Fibroblast of mammary gland (primary cell): ENCODE measurements around the gene TTC39C.

Experiments used
- DNase-seq: peaks from one replicate; pipeline ENCODE4 v3.0.0-alpha.2; 2010; ENCODE audit warnings: low read depth
- H3K4me3 ChIP-seq: 2 replicates; pipeline ENCODE4 v1.5.1; 2011; ENCODE audit warnings: low read depth, mild to moderate bottlenecking, low read length, moderate library complexity; ENCODE audit not compliant: control insufficient read depth
- TF ChIP-seq, protein P1 (sequence below): conservative IDR thresholded peaks from 2 replicates; pipeline ENCODE4 v1.5.1; 2011; ENCODE audit warnings: low read depth, low read length, inconsistent platforms; ENCODE audit not compliant: control insufficient read depth, insufficient read depth

The TTC39C gene

DNA sequence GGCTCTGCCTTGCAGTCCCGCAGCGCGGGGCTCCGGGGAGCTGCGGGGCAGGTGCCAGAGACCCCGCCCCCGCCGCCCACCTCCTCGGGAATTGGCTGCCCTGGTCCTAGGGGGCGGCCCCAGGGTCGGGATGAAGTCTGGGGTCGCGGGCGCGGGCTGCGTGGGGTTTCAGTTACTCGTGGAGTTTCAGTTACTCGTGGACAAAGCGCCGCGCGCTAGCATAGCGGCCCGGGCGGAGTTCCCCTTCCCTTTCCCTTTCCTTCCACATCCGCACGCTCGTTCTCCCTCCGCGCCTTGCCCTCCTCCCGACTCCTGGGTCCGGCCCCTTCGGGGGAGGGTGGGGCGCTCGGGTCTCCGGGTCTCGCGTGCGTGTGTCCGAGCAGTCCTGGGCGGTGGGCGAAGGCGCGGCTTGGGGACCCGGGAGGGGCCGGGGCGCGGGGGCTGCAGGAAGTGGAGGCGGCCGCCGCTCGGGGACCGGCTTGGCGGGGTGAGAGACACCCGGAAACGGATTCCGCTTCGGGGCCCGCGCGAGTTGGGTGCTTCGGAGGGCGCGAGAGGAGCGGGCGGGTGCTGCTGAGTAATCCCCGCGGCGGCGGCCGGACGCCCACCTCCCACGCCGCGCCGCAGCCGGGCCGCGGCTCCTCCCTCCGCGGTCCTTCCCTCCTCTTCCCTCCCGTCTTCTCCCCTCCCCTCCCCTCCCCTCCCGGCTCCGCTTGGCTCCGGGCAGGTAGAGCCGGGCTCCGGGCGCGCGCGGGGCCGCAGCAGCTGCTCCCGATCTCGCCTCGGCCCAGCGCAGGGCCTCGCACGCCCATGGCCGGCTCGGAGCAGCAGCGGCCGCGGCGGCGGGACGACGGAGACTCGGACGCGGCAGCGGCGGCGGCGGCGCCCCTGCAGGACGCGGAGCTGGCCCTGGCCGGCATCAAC lies at the start of gene TTC39C:
TSS of gene TTC39C (plus strand) at position 693 of the 924 bp plus-strand sequence. CDS start at position 811, 118 bp downstream.
- peak within 1 kb of the TSS; percentile 66 for H3K4me3 ChIP-seq
- TF ChIP-seq, protein P1, sequence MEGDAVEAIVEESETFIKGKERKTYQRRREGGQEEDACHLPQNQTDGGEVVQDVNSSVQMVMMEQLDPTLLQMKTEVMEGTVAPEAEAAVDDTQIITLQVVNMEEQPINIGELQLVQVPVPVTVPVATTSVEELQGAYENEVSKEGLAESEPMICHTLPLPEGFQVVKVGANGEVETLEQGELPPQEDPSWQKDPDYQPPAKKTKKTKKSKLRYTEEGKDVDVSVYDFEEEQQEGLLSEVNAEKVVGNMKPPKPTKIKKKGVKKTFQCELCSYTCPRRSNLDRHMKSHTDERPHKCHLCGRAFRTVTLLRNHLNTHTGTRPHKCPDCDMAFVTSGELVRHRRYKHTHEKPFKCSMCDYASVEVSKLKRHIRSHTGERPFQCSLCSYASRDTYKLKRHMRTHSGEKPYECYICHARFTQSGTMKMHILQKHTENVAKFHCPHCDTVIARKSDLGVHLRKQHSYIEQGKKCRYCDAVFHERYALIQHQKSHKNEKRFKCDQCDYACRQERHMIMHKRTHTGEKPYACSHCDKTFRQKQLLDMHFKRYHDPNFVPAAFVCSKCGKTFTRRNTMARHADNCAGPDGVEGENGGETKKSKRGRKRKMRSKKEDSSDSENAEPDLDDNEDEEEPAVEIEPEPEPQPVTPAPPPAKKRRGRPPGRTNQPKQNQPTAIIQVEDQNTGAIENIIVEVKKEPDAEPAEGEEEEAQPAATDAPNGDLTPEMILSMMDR, result no peak
- peak; percentile 68 for DNase-seq

DNA sequence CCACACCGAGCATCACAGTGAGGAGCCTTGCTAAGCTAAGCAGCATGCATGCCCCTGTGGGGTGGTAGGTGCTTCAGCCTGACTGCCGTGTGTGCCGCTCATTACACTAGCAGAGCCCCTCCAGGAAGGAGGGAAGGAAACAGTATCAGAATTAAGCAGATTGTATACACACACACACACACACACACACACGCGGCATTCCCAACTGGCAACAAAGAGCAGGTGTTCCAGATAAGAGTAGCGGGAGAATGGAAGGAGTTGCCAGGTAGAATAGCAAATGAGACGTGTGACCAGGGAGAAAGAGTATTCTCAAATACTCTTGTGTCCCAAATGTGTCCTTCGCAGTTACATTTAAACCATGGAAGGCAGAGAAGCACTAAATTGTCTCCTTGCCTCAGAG lies 47.6 kb upstream of the TTC39C start:
- no peak overlapping the region for H3K4me3 ChIP-seq
- TF ChIP-seq, protein P1, result no peak
- no peak for DNase-seq

DNA sequence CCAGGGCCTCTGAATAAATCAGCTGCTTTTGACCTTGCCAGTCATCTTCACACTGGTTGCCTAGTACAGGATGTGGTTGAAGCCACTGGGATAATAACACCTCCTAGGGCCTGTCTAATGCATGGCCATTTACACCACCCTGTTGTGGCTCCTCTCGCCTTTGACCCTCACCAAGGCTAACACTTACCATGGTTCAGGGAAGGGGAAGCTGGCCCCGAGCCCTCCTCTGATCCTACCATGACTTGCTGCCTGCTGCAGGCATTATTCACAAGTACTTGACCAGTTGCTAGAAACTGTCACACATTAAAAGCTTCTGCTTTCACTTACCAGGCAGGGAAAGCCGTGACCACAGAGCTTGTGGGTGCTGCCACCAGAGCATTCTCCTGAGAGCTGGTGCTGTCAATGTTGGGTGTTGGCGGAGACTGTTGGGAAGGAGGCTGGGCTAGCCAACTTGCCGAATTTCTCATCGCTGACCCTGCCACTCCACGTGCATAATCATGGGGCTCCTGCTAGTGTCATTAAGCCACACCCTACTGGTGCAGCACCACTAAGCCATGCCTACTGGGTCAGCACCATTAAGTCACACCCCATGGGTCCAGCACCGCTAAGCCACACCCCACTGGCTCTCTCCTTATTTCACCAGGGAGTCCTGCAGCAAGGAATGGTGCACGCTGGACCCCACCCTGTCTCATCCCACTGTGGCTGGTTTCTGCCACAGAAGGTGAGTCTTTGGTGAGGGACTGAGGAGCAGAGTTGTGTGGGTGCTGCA lies 47.0 kb upstream of the TTC39C start:
- H3K4me3 ChIP-seq, result no peak overlapping the region
- DNase-seq, result no peak

DNA sequence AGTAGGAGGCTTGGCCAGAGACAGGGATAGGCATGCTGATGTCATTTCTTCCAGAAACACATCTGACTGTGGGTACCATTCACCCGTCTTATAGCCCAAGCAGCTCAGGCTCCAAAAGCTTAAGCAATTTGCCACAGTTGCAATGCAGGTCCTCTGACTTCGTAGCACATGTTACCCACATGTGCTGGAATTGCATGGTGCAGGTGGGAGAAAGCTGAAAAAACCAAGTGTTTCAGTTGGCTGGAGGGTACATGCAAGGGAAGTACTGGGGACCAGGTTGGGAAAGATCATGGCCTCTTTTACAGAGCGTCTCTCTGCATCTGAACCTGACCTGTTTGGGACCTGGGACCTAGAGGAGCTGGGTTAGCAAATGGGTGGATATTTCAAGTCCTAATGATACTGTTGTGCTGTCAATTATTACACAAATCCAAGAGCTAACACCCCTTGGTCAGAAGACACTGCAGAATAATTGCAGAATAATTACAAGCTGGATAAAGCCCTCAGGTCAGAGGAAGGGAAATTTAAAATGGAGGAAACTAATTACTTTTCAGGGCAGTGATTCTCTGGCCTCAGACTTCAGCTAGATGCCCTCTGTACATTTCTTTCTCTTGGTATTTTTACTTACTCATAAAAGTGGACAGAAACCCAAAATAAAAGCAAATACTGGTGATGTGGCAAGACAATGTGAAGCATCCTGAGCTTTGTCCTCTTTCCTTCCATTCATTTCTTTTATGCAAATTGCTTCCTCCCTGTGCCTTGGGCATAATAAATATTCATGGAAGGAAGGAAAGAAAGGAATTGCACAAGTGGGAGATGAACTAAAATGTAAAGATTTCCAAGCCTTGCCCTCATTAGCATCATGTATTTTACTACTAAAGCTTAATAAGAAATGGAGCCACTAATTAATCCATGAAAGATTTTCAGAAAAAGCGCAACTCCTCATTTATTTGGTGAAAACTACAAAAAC lies 45.6 kb upstream of the TTC39C start:
- TF ChIP-seq, protein P1, result no peak
- H3K4me3 ChIP-seq, result no peak overlapping the region
- no peak for DNase-seq

More for the DNA sequence above, 47.0 kb upstream of the TTC39C start:
- TF ChIP-seq, protein P1, result no peak

DNA sequence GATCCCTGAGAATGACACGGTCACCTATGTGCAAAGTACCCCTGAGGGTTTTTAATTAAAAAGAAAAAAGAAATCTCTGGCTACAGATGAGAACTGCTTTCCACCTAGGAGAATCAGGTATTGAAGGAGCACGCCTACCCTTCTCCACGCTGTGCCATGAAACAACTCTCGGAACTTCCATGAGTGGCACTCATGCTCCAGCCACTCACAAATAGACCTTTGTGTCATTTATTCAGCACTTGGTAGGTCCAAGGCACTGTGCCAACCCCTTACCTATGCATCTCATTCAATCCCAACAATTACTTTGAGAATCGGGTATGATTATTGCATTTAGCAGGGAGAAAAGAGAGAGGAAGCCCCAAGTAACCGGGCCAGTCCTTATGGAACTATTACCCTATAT lies 44.9 kb upstream of the TTC39C start:
- DNase-seq, result no peak
- TF ChIP-seq, protein P1, result no peak
- no peak overlapping the region for H3K4me3 ChIP-seq
